Loucy (cell line): ENCODE results near the gene PPP2R1B.

Source experiments
- CTCF ChIP-seq: fragments of 200-600 bp; sonication (generic); conservative IDR thresholded peaks from 2 replicates; pipeline ENCODE4 v1.5.1; 2014; ENCODE audit warnings: mild to moderate bottlenecking, antibody characterized with exemption, low read length
- EZH2phosphoT487 ChIP-seq: fragments of 200-600 bp; IDR thresholded peaks from 2 replicates; pipeline ENCODE4 v1.6.1; 2018; ENCODE audit warnings: antibody characterized with exemption, mild to moderate bottlenecking, moderate library complexity, borderline replicate concordance

- no peak for TF ChIP-seq CTCF
- TF ChIP-seq EZH2phosphoT487: no peak
These were observed 599 bp upstream of the PPP2R1B start for GRCh38 chr11:111766834-111767142.
